HG03442 (cell line): Measurements from ENCODE around the gene GLYATL1B.
A peak's percentile ranks its signal among the peaks of the same experiment; 100 is the strongest.
"Not testable (repeated sequence)": the region's sequence is repeated elsewhere in the genome, so short reads cannot be mapped to it uniquely, and the experiment has no call there.

Experiments
- ATAC-seq: cut with Tn5 transposase; IDR thresholded peaks from one replicate; pipeline ENCODE4 v1.9.1; 2021; ENCODE audit warnings: mild to moderate bottlenecking, moderate library complexity; ENCODE audit not compliant: unreplicated experiment

Gene GLYATL1B

DNA sequence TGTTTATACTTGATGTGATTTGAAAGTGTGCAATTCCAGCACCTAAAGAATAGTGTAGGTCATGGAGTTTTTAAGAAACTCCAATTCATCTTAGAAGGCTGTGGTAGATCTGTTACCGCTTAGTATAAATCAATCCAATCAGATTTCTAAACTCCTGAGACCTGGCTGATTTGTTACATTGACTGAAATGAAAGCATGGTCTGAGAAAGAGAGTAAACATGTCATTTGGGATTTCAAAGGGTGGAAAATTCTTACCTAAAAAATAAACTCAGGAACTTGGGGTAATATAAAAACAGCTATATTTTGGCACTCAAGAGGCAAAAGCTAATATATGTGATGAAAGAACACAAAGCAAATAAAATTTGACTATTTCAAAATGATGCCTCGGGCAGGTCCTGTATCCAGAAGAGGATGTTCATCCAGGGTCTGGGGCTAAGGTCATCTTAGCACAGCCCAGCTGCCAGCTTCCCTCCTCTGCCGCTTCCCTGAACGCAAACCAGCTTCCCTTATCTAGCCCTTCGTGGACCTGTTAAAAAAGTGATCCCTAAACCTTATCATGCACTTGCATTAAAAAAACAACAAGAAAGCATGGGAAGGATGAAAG, 10.0 kb downstream of the GLYATL1B start:
- not testable (repeated sequence) for ATAC-seq

DNA sequence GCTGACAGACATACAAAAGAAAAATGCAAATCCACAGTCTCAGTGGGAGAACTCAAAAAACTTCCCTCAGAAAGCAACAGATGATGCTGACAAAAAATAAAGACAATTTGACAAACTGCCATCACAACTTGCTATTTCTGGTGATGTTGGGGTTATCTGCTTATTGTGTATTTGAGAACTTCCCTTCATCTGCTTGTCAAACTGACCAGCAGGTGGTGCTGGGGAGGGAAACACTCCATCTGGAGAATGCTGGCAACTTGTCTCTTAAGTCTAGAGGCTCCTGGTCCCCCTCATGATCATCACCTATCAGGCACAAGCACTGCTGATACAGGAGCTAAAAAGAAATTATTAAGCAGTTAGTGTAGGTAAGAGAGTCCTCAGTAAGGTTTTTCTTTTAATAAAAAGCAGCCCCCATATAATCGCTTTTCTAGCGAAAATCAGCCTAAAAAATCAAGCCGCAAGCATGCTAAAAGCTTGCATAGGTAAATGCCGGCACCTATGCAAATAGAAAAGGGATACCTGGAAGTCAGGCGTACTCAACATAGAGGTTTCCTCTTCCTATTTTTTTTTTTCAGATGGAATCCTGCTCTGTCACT, 11.1 kb downstream of the GLYATL1B start:
- ATAC-seq: no peak

DNA sequence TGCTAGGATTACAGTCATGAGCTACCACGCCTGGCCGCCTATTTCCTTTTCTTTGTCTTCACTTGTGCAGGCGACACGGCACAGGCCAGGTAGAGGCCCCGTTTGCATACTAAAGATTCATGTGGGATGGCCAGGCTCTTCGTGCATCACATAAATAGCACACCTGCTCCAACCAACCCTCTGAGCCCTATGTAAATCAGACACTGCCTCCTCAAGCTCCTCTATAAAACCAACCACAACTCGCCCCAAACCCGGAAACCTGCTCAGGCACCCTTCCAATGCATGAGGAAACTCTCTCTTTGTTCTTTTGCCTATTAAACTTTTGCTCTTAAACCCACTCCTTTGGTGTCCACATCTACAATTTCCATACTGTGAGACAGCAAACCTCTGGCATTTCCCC, 11.8 kb downstream of the GLYATL1B start:
- not testable (repeated sequence) for ATAC-seq

DNA sequence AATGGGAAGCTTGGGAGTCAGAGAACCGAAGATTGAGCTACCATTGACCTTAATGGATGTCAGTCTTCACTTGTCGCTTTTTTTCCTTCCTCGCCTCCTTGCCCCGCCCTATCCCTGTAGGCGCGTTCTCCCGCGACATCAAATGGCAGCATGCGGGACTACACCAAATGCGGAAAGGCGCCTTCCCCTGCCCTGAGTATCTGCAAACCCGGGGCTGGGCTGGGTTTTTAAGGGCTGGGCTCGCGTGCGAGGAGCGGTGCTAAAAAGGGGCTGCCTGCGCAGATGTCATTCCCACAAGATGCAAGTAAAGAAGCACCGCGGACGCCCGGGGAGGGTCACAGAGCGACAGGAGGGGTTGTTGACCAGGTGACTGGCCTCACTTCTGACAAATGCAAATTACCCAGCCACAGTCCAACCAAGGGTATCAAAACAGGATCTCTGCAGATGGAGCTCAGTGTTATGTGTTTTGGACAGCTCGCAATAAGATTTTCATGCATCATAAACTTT, 16.2 kb downstream of the GLYATL1B start:
- ATAC-seq: peak; percentile 62

DNA sequence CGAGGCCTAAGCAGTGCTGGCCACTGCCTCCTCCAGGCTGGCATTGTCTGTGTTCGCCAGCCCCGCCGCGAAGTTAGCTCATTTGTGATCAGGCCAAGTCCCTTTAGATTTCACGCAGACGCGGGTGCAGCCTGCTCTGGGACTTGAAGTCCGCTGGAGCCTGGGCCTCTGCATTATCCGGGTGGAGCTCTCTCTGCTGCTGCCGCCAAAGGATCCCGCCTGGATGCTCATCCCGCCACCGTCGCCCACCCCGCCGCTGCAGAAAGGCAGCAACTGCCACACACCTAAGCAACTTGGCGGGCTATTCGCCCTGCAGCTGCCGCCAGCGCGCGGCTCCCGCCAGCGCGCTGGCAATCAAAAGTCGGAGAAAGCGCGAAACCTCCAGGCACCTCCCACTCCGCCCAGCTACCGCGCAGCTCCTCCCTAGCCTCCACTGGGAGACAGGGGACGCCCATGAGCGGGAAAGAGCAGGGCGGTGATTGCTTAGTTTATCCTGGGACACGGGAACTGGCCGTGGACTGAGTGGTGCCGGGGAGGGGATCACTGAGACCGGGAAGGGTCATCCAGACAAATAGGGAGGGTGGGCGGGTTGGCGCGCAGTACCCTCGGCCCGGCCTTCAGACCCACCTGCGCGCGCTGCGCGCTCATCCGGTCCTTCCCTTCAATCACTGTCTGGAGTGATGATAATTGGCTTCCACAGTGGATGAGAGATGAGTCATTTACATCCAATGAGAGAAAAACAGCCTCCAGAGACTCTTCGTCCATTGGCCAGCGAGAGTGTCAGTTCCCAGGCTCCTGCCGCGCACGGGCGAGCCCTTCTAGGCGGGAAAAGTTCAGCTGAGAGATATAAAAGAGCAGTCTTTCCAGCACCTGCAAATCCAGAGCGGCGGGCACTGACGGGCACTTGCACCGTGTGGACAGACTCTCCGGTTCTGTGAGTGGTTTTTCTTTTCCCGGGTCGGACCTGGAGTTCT, 20.5 kb downstream of the GLYATL1B start, which contains the start of gene FAM111B:
TSS of gene FAM111B (plus strand) at position 875 of the 974 bp plus-strand sequence. CDS start 2,389 bp downstream, outside the sequence.
- peak; percentile 68 for ATAC-seq

DNA sequence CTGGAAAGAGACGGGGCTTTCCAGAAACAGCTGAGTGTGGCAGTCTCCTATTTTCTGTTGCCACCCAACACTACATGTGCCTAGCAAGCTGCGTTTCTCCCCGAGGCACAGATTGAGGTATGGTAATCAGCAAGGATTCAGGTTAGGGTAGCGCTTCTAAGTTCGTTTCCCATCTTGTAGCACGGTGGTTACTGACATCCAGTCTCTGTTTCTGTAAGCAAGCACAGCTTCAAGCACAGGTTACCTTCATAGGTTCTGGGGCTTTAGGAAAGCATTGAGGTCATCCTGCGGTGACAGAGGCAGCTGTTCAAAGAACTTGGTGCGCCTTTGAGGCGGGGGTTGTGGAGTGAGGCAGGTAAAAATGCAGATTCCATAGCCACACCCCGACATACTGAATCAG, 21.6 kb downstream of the GLYATL1B start:
- peak; percentile 28 for ATAC-seq

DNA sequence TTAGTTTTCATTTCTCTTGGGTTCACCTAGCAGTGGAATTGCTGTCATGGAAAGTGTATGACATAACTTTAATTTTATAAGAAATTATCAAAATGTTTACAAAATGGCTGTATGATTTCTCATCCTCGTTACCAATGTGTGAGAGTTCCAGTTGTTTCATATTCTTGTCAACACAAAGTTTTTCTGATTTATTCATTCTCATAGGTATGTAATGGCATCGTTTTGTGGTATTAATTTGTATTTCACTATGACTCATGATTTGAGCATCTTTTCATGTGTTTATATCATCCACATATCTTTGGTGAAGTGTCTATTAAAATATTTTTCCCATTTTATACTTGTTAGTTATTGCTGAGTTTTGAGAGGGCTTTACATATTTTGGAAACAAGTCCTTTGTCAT, 26.4 kb downstream of the GLYATL1B start:
- ATAC-seq: no peak

DNA sequence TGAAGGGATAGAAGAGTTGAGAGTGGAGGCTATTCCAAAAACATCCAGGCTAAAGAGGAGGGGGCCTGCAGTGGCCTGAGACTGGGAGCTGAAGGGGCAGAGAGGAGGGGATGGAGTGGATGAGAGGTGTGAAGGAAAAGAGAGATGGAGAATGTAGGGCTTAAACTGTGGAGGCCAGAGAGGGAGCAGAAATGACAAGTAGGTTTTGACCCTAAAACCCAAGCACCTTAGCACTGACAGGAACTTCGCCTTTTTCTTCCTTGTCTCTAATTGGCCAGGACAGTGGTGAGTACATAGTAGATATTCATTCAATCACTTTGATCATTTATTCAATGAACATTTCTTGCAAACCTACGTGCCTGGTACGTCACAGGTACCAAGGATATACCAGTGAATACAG, 28.2 kb downstream of the GLYATL1B start:
- no peak for ATAC-seq

DNA sequence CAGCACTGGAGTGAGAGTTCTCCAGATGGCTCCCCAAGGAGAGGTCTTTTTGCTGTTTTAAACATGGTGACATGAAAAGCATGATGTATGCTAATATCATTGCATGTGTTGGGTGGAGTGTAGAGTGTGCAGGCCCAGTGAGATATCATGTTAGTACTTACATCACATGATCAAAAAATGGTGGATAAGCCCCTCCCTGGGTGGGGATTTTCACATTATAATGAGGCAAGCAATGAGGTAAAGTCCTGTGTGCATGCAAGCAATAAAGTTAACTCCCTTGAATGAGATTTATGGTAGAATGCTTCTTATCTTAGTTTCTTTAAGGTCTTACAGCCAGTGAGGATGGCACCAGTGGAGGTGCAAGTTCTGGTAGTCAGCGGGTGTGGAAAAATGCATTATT, 29.4 kb downstream of the GLYATL1B start:
- ATAC-seq: no peak

DNA sequence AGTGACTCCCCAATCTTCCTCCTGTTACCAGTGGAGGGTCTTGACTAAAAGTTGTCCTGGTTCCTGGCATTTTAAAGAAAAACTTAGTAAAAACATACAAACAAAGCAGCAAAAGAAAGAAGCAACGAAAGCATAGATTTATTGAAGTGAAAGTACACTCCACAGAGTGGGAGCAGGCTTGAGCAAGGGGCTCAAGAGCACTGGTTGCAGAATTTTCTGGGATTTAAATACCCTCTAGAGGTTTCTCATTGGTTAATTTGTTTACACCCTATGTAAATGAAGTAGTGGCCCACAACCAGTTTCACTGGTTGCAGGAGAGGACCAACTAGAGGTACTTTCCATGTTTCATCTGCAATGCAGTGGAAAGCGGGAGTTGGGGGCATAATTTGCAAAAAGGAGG, 31.7 kb downstream of the GLYATL1B start:
- ATAC-seq: no peak

DNA sequence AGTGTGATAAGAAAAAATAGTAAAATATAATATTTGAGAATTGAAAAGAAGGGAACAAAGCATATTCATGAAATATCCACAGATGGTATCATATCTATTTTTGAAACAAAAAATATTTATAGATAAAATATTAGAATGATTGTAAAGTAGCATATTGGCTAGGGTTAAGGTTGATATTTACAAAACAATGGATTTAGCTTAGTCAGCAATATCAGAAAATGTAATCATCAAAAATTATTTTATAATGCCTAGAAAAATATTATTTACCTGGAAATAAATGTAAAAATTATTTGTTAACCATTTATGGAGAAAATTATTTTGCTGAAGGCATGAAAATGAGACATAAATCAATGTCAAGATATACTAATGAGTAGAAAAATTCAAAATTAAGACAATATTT, 33.7 kb downstream of the GLYATL1B start:
- ATAC-seq: no peak

DNA sequence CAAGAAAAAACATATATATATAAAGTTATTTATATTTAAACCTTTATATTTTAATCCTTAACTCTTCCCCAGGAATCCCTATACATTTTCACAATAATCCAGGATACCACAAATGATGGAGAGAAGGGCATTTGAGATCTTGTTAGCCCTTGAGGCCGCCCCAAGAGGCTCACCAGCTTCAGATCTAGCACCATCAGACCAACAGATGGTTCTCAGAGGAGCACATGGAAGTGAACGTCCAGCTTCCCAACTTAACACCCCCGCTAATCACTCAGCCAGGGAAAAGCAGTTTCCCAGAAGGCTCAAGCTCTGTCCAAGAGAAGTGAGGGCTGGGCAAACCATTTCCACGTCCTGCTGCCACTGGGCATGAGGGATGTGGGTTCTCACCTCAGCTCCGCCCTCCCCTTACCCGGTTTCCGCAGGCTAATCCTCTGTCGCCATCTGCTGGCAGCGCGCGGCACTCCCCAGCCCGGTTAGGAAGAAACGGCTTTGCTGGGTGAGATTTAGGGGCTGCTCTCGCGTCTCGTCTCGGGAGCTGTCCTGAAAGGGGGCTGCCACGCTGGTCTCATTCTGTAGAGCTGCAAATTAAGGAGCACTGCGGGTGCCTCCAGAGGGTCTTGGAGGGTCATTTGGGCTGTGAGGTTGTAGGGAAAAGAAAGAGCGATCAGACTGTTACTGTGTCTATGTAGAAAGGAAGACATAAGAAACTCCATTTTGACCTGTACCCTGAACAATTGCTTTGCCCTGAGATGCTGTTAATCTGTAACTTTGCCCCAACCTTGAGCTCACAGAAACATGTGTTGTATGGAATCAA, 49.7 kb downstream of the GLYATL1B start:
- peak; percentile 93 for ATAC-seq

DNA sequence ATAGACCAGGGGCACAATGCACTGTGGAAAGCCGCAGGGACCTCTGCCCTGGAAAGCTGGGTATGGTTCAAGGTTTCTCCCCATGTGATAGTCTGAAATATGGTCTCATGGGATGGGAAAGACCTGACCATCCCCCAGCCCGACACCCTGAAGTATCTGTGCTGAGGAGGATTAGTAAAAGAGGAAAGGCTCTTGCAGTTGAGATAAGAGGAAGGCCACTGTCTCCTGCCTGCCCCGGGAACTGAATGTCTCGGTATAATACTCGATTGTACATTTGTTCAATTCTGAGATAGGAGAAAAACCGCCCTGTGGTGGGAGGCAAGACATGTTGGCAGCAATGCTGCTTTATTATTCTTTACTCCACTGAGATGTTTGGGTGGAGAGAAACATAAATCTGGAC, 50.4 kb downstream of the GLYATL1B start:
- ATAC-seq: not testable (repeated sequence)

DNA sequence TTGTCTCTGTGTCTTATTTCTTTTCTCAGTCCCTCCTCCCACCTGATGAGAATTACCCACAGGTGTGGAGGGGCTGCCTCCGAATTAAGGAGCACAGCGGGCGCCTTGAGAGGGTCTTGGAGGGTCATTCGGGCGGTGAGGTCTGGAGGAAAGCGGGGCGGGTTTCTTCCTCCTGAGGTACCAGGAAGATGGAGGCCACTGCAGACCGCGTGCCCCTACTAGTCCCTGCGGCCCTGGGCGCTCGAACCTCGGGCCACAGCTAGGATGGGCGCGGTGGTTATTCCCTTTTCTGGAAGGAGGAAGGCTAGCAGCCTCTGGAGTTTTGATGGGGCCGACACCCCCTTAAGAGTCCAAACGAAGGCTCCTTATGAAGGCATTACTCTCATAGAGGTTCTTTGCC, 51.1 kb downstream of the GLYATL1B start:
- ATAC-seq: no peak

DNA sequence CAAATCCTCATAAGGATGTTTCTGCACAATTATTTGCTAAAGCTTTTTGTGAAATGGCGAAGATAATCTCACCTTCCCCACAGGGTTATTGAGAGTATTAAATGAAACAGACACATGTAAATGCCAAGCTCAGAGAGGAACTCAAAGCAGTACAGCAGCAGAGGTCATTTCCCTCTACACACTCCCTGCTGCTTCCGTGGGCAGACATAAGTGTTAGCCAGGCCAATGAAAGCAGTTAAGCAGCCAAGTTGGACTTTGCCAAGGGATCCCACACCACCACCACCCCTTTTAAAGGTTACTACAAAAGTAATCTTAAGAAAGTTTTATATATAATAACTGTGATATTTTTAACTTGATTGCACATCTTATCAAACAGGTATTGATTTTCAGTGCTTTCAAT, 52.5 kb downstream of the GLYATL1B start:
- ATAC-seq: no peak

DNA sequence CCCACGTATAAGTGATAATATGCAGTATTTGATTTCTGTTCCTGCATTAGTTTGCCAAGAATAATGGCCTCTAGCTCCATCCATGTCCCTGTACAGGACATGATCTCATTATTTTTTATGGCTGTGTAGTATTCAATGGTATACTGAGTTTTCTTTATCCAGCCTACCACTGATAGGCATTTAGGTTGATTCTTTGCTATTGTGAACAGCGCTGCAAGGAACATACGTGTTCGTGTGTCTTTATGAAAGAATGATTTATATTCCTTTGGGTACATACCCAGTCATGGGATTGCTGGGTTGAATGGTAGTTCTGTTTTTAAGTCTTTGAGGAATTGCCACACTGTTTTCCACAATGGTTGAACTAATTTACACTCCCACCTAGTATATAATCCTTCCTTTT, 55.1 kb downstream of the GLYATL1B start:
- no peak for ATAC-seq

DNA sequence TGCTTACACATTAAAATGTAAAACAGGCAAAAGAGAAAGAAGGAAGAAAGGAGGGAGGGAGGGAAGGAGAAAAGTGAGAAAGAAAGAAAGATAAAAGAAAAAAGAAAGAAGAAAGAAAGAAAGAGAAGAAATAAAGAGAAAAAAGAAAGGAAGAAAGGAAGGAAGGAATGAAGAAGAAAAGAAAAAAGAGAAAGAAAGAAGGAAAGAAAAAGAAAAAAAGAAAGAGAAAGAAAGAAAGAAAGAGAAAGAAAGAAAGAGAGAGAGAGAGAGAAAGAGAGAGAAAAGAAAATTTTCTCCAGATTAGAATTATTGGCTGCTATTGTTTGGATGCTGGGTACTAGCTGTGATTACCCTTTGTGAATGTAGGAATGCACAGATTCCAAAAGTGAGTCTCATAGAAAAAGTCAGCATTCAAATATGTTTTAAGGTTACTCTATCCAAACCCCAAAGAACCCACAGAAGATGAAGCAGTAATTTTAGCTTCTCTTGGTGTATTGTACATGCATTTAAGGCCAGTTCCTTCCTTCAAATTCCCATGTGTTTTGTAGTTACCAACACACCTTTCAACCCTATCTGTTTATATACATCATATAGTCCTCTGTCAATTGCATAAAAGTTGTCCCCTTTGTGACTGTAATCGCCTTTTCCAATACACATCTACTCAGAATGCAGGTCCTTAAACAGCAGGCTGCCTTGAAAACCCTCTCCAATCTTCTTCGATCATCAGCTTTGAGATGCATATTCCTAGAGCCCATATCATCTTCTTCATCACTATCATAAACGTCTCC, 55.8 kb downstream of the GLYATL1B start:
- ATAC-seq: no peak

DNA sequence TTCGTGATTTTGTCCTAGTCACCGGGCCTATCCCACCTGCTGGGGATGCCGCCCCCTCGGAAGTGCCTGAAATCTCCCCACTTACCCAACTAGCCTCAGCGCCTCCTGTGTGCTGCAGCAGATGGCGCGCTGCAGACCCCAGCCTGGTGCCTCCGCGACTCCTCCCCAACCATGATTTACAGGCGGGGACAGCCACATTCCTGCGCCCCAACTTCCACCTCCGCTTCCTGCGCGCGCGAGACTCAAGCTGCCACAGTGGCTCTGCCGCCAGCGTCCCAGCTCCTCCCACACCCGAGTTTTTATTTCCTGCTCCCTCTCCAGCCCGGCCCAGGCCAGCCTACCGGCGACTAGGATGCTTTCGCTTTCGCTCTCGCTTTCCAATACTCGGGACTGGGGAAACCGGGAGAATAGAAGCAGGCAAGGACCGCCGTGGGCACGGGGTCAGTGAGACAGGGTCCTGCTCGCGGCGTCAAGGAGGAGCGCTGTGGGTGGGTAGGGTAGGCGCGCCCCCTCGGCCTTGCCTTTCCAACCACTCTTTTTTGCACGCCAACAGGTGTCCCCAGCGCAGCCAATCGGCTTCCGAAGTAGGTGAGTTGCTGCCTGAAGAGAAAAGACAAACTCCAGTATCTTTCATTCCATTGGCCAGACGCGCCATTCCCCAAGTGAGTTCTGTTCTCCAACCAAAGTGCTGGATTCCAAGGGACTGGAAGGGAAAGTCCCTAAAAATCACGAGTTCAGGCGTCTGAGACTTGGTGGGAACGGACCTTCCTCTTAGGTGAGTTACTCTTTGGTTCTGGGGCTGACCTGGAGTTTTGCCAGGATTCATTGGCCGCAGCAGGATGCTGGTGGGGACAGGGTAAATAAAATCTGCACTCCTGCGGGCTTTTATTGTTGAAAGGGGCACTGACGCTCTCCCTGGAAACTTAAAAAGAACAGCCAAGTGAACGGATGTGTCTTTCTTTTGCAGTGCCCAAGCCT, 56.7 kb downstream of the GLYATL1B start, which contains the start of gene FAM111A:
TSS of gene FAM111A (plus strand) at position 327 of the 978 bp plus-strand sequence. CDS start 6,017 bp downstream, outside the sequence.
- peak; percentile 80 for ATAC-seq
